Sigmoid colon (tissue), 4 donors: ENCODE measurements around the gene C11orf58.

Source experiments
- CTCF ChIP-seq, 4 experiments: fragments of 450-650 bp in 3 of 4; fragments of 200-600 bp in 1 of 4; IDR thresholded peaks; one replicate each; pipeline ENCODE4 v1.5.1; 2016 to 2019; ENCODE audit warnings: antibody characterized with exemption in 4 of 4, mild to moderate bottlenecking in 3 of 4, moderate library complexity in 2 of 4
- EP300 ChIP-seq, 4 donors: sonication (generic); formaldehyde crosslinking; IDR thresholded peaks; one replicate each; pipeline ENCODE4 v1.6.1; 2017; ENCODE audit warnings: antibody characterized with exemption in 4 of 4

GRCh38 chr11:16749666-16750065, 11.2 kb downstream of the C11orf58 start:
- TF ChIP-seq CTCF (IDR thresholded peaks at IDR 0.05) = no peak
- TF ChIP-seq EP300 (IDR thresholded peaks at IDR 0.05) = no peak
